AG04449 (cell line): ENCODE measurements around the gene OR8U1.
"Not testable (repeated sequence)": the region's sequence is repeated elsewhere in the genome, so short reads cannot be mapped to it uniquely, and the experiment has no call there.

Source experiments
- CTCF ChIA-PET: fragments of 350-600 bp; formaldehyde crosslinking; extraction: SDS; loops from one replicate; lab custom pipeline; 2021; ENCODE audit warnings: antibody characterized with exemption; lab: Yijun Ruan, JAX
- POLR2A ChIA-PET: fragments of 400-600, 350-600 bp; formaldehyde crosslinking; extraction: SDS; loops from one replicate; lab custom pipeline; 2020; ENCODE audit warnings: antibody characterized with exemption, inconsistent platforms; lab: Yijun Ruan, JAX
- DNase-seq: peaks from one replicate; pipeline ENCODE4 v3.0.0-alpha.2; 2010; ENCODE audit warnings: low read depth, low spot score
- H3K4me3 ChIP-seq: 2 replicates; pipeline ENCODE4 v1.5.1; 2011; ENCODE audit warnings: low read depth, mild to moderate bottlenecking, control low read depth, low read length
- CTCF ChIP-seq: IDR thresholded peaks from one replicate; pipeline ENCODE4 v1.5.1; 2011; ENCODE audit warnings: mild to moderate bottlenecking, moderate library complexity, low read length, control low read depth, inconsistent platforms; ENCODE audit not compliant: insufficient read depth; ENCODE audit errors: missing control alignments

OR8U1 gene

GRCh38 chr11:56380120-56380519, 4.7 kb downstream of the OR8U1 start:
- DNase-seq = no peak
- no peak overlapping the region for H3K4me3 ChIP-seq
- ChIA-PET CTCF (no interaction called here), POLR2A (no interaction called here)
- no peak for TF ChIP-seq CTCF

- TF ChIP-seq CTCF = no peak
- ChIA-PET POLR2A (no interaction called here), CTCF (no interaction called here)
- no peak for DNase-seq
- no peak overlapping the region for H3K4me3 ChIP-seq
Measured at GRCh38 chr11:56394381-56394780, 19.0 kb downstream of the OR8U1 start.

- no peak overlapping the region for H3K4me3 ChIP-seq
- no peak for TF ChIP-seq CTCF
- DNase-seq = no peak
- ChIA-PET POLR2A (no interaction called here), CTCF (no interaction called here)
Measured at GRCh38 chr11:56396047-56396446, 20.6 kb downstream of the OR8U1 start.

GRCh38 chr11:56401858-56402461, 26.5 kb downstream of the OR8U1 start:
- POLR2A ChIA-PET, CTCF ChIA-PET, DNase-seq, H3K4me3 ChIP-seq: not testable (repeated sequence)

GRCh38 chr11:56404393-56404792, 29.0 kb downstream of the OR8U1 start:
- DNase-seq = no peak
- no peak overlapping the region for H3K4me3 ChIP-seq
- ChIA-PET POLR2A (no interaction called here), CTCF (no interaction called here)
- TF ChIP-seq CTCF = no peak

GRCh38 chr11:56410801-56411200, 35.4 kb downstream of the OR8U1 start:
- POLR2A ChIA-PET = no interaction called here
- no peak overlapping the region for H3K4me3 ChIP-seq

More at GRCh38 chr11:56410801-56411200, 35.4 kb downstream of the OR8U1 start:
- no peak for TF ChIP-seq CTCF
- DNase-seq = no peak
- CTCF ChIA-PET = no interaction called here
